ENCODE measurements around the gene INTS11. TPM values are rescaled to one million over a fixed set of nuclear protein-coding genes. Genes with fewer than 3 reads are reported as not detected.
A peak's percentile ranks its signal among the peaks of the same experiment; 100 is the strongest.
"Not testable (repeated sequence)": the region's sequence is repeated elsewhere in the genome, so short reads cannot be mapped to it uniquely, and the experiment has no call there.

INTS11 gene
- total and polyA plus RNA-seq, 9 of the 15 experiments (the other 6 are each of a cell fraction or from before 2014, with no cell fraction given): 3.6 to 183 (median 110) TPM

DNA sequence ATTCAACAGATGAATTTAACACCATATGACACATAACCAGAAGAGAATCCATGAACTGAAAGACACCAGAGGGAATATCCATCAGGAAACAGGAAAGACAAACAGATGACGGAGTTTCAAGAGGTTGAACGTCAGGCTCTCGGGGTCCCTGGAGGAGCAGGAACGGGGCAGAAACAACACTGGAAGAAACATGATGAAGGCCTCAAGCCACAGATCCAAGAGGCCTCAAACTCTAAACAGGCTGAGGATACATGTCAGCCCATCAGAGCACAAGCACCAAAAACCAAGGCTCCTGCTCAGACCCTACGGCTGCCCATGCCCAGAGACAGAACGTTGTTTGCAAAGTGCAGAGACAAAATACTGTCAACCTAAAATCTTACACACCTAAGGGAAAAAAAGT is 7.0 kb downstream of the INTS11 start:
- BruUV-seq (replicated peaks): no TSS peak
- intact Hi-C loops (cut with micrococcal nuclease) (no loop called here), in situ Hi-C loops (cut with MboI) (no loop called here)
- CTCF ChIA-PET (ENCODE audit: low intra/inter-chr PET ratio): no interaction called here
- no peak for TF ChIP-seq FOXK2 (conservative IDR thresholded peaks at IDR 0.05 in 1 of 2, IDR thresholded peaks at IDR 0.05 in 1 of 2; ENCODE audit: low read depth in 2 of 2)
- TF ChIP-seq NFIC (IDR thresholded peaks at IDR 0.05): no peak
- peak; percentile 28; the same call in 1 of the 2 replicates for TF ChIP-seq POLR2A (conservative IDR thresholded peaks at IDR 0.05)
- Histone ChIP-seq H3K27ac (ENCODE audit: extremely low read depth, low read depth, low read length) (peak overlapping the region; percentile 31; the same call in 1 of the 3 replicates), H4K20me1 (replicated peaks; ENCODE audit: control insufficient read depth, insufficient read depth, low read length) (peaks cover 21% of the 10 kb centered on the region; the same call in 1 of the 2 replicates), H3K4me1 (replicated peaks in 1 of 2; ENCODE audit: control insufficient read depth in 2 of 2, insufficient read depth in 2 of 2, low read length in 2 of 2) (peaks cover 27 to 86% of the 10 kb centered on the region in 2 experiments), H3K4me2 (ENCODE audit: insufficient read depth, low read length) (no peak overlapping the region), H2AFZ (ENCODE audit: low read depth, low read length) (no peak overlapping the region), H3K9me1 (ENCODE audit: control insufficient read depth, insufficient read depth, low read length) (peaks cover 13% of the 10 kb centered on the region), H3K79me2 (ENCODE audit: control insufficient read depth, insufficient read depth, low read length) (peaks cover 55% of the 10 kb centered on the region), H3K4me3 (no peak overlapping the region), H3K36me3 (ENCODE audit: control insufficient read depth, insufficient read depth, low read length) (peaks cover 89% of the 10 kb centered on the region), H3K9me3 (replicated peaks; ENCODE audit: control insufficient read depth, insufficient read depth, low read depth, low read length) (no peaks in the 10 kb centered on the region), H3K9ac (ENCODE audit: insufficient read depth in 1 of 2, low read depth in 2 of 2, low read length in 2 of 2) (no peak overlapping the region), H3K27me3 (ENCODE audit: control insufficient read depth in 2 of 2, insufficient read depth in 2 of 2, low read length in 2 of 2) (no peaks in the 10 kb centered on the region)
- DNase-seq (ENCODE audit: extremely low read depth in 1 of 4, low spot score in 3 of 4) (no peak), FAIRE-seq (peak; percentile 40), ATAC-seq (no peak)
- POLR2A ChIA-PET: no interaction called here
- WGBS (ENCODE audit: insufficient coverage, low coverage, missing lambda C conversion rate): 90% methylated on average over 6 of the region's 6 CpGs

- CTCF ChIA-PET (ENCODE audit: low intra/inter-chr PET ratio); H2AFZ ChIP-seq (ENCODE audit: low read depth, low read length); intact Hi-C loops (cut with micrococcal nuclease); H3K4me3 ChIP-seq; H3K9me3 ChIP-seq (replicated peaks; ENCODE audit: control insufficient read depth, insufficient read depth, low read depth, low read length); in situ Hi-C loops (cut with MboI); H3K27me3 ChIP-seq (ENCODE audit: control insufficient read depth in 2 of 2, insufficient read depth in 2 of 2, low read length in 2 of 2); ATAC-seq; H3K4me2 ChIP-seq (ENCODE audit: insufficient read depth, low read length); DNase-seq (ENCODE audit: extremely low read depth in 1 of 4, low spot score in 3 of 4); H3K9ac ChIP-seq (ENCODE audit: insufficient read depth in 1 of 2, low read depth in 2 of 2, low read length in 2 of 2); BruUV-seq (replicated peaks): not testable (repeated sequence)
- H3K4me1 ChIP-seq (replicated peaks in 1 of 2; ENCODE audit: control insufficient read depth in 2 of 2, insufficient read depth in 2 of 2, low read length in 2 of 2): peaks cover 27 to 88% of the 10 kb centered on the region in 2 experiments
- peaks cover 13% of the 10 kb centered on the region for H3K9me1 ChIP-seq (ENCODE audit: control insufficient read depth, insufficient read depth, low read length)
- POLR2A ChIA-PET: interaction anchor here (0.8 kb wide), 1 partner anchor 22 kb away, joined by 3 read pairs; no protein-coding TSS in a partner anchor
- peaks cover 89% of the 10 kb centered on the region for H3K36me3 ChIP-seq (ENCODE audit: control insufficient read depth, insufficient read depth, low read length)
- peaks cover 28% of the 10 kb centered on the region for H4K20me1 ChIP-seq (replicated peaks; ENCODE audit: control insufficient read depth, insufficient read depth, low read length)
- TF ChIP-seq SUPT5H (IDR thresholded peaks at IDR 0.05) (peak; percentile 57), POLR2A (conservative IDR thresholded peaks at IDR 0.05) (peak; percentile 73), FOXJ3 (CRISPR knock-in tag; IDR thresholded peaks at IDR 0.05) (0 out of 2 replicates have a peak, but pooled peaks have one; percentile 22)
- TF ChIP-seq, protein P1, sequence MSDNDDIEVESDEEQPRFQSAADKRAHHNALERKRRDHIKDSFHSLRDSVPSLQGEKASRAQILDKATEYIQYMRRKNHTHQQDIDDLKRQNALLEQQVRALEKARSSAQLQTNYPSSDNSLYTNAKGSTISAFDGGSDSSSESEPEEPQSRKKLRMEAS (CRISPR knock-in tag; IDR thresholded peaks at IDR 0.05): peak; percentile 41; the same call in 1 of the 2 replicates
- peaks cover 43% of the 10 kb centered on the region for H3K79me2 ChIP-seq (ENCODE audit: control insufficient read depth, insufficient read depth, low read length)
- WGBS (ENCODE audit: insufficient coverage, low coverage, missing lambda C conversion rate): 90% methylated on average over 8 of the region's 8 CpGs
- 0 out of 3 replicates have a peak overlapping the region, but pooled peaks have one; percentile 10 for H3K27ac ChIP-seq (ENCODE audit: extremely low read depth, low read depth, low read length)
- FAIRE-seq: peak; percentile 26
These were observed 8.3 kb downstream of the INTS11 start for GRCh38 chr1:1316199-1316598.

Data from K562 (cell line).